T-cell (primary cell): ENCODE data around the gene VAMP7. TPM values are rescaled to one million over a fixed set of nuclear protein-coding genes. Genes with fewer than 3 reads are reported as not detected.
A peak's percentile ranks its signal among the peaks of the same experiment; 100 is the strongest.

Source experiments
- ATAC-seq, 4 experiments: fragments of 200-7000 bp in 3 of 4; fragments of 150-1000 bp in 1 of 4; cut with Tn5 transposase; replicated peaks in 1 of 4; 1 replicate in 3 of 4; 2 replicates in 1 of 4; pipeline ENCODE4 v1.10.0; 2021; ENCODE audit warnings: moderate library complexity in 3 of 4, mild to moderate bottlenecking in 2 of 4, moderate number of reproducible peaks in 1 of 4
- CTCF ChIA-PET, 2 donors: fragments of 300-600 bp; sonication (Branson Sonifier 250); formaldehyde crosslinking; loops; one replicate each; lab custom pipeline; 2022; ENCODE audit warnings: antibody characterized with exemption in 2 of 2; lab: Charles Lee
- POLR2A ChIA-PET, 2 donors: fragments of 300-600 bp; sonication (Branson Sonifier 250); formaldehyde crosslinking; loops; one replicate each; lab custom pipeline; 2022; ENCODE audit warnings: antibody characterized with exemption in 2 of 2; lab: Charles Lee
- DNase-seq, 35 experiments: peaks; one replicate each; pipeline versions ENCODE4 v3.0.0 to v3.0.0-alpha.2; 2013 to 2023
- H3K27ac ChIP-seq: one replicate; pipeline ENCODE4 v1.5.1; 2013; ENCODE audit warnings: low read length
- H3K27me3 ChIP-seq, 2 experiments: replicated peaks in 1 of 2; 1 replicate in 1 of 2; 2 replicates in 1 of 2; pipeline versions ENCODE4 v1.6.1 to v1.7.0; 2013; ENCODE audit warnings: low read length in 1 of 2, mixed read lengths in 1 of 2; ENCODE audit not compliant: control insufficient read depth in 2 of 2, insufficient read depth in 2 of 2; ENCODE audit errors: extremely low read depth in 1 of 2
- H3K36me3 ChIP-seq, 2 donors: 1 replicate in 1 of 2; 2 replicates in 1 of 2; pipeline versions ENCODE4 v1.6.1 to v1.7.0; 2013; ENCODE audit warnings: low read length in 1 of 2; ENCODE audit not compliant: control insufficient read depth in 2 of 2, insufficient read depth in 1 of 2; ENCODE audit errors: extremely low read depth in 1 of 2
- H3K4me1 ChIP-seq, 2 experiments: 1 replicate in 1 of 2; 2 replicates in 1 of 2; pipeline versions ENCODE4 v1.6.1 to v1.7.0; 2013; ENCODE audit warnings: low read length in 2 of 2, mixed read lengths in 1 of 2; ENCODE audit not compliant: insufficient read depth in 2 of 2, control insufficient read depth in 1 of 2; ENCODE audit errors: extremely low read depth in 1 of 2
- H3K4me3 ChIP-seq, 2 donors: 1 replicate in 1 of 2; 2 replicates in 1 of 2; pipeline versions ENCODE4 v1.5.1 to v1.7.0; 2013; ENCODE audit warnings: mild to moderate bottlenecking in 2 of 2, low read length in 1 of 2, moderate library complexity in 1 of 2; ENCODE audit not compliant: control insufficient read depth in 1 of 2; ENCODE audit errors: extremely low read depth in 1 of 2
- H3K9me3 ChIP-seq: 2 replicates; pipeline ENCODE4 v1.7.0; 2013
- H3K27ac Mint-ChIP-seq, 2 donors: one replicate each; pipeline ENCODE4 v1.8.0; 2020 to 2021; ENCODE audit warnings: mild to moderate bottlenecking in 2 of 2, mixed read lengths in 2 of 2
- H3K27me3 Mint-ChIP-seq, 2 donors: one replicate each; pipeline ENCODE4 v1.8.0; 2021 to 2022; ENCODE audit warnings: mixed read lengths in 2 of 2
- H3K36me3 Mint-ChIP-seq: one replicate; pipeline ENCODE4 v1.8.0; 2021; ENCODE audit warnings: mixed read lengths
- H3K4me1 Mint-ChIP-seq, 3 donors: one replicate each; pipeline ENCODE4 v1.8.0; 2020 to 2022; ENCODE audit warnings: mixed read lengths in 3 of 3, mild to moderate bottlenecking in 1 of 3
- H3K4me3 Mint-ChIP-seq, 3 donors: one replicate each; pipeline ENCODE4 v1.8.0; 2020 to 2022; ENCODE audit warnings: mild to moderate bottlenecking in 3 of 3, mixed read lengths in 3 of 3, moderate library complexity in 3 of 3
- H3K9me3 Mint-ChIP-seq, 3 donors: one replicate each; pipeline ENCODE4 v1.8.0; 2020 to 2022; ENCODE audit warnings: mixed read lengths in 3 of 3
- WGBS: methylation state at CpG from one replicate; pipeline ENCODE4 v1.1.5; 2013; ENCODE audit warnings: missing lambda C conversion rate; ENCODE audit not compliant: insufficient coverage; 5-methylcytosine and 5-hydroxymethylcytosine counted together
- total RNA-seq, 35 experiments: library from RNA in 6 of 35; stranded (reverse) in 6 of 35; fragments of 120-200 nt in 1 of 35; gene quantifications; one replicate each; pipeline versions ENCODE4 v1.2.1 to v1.2.4 and lab custom pipeline; 2013 to 2026

Gene VAMP7
- total RNA-seq, 5 donors from 2014 or later (not counting 1 experiment from before 2014, with no cell fraction given) = 18.8 to 23.5 (median 19.5) TPM

DNA sequence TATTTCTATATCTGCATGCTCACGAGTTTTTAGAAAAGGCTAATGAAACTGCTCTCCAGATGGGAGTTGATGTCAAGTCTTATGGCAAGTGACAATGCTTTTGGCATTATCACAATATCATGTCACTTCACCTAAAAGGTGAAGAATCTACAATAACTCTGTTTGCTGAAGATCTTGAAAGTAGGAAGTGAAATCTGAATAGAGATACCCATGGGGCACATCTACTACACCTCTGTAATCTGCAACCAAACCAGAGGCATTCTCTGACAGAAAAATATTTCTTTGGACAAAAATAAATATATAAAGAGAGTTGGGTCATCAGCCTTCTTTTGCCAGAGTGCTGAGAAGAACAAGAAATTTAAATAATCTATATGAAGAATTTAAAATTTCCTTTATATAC is 3.9 kb upstream of the VAMP7 start:
- Histone ChIP-seq H3K9me3 (no peaks in the 10 kb centered on the region), H3K27ac (no peak overlapping the region)

DNA sequence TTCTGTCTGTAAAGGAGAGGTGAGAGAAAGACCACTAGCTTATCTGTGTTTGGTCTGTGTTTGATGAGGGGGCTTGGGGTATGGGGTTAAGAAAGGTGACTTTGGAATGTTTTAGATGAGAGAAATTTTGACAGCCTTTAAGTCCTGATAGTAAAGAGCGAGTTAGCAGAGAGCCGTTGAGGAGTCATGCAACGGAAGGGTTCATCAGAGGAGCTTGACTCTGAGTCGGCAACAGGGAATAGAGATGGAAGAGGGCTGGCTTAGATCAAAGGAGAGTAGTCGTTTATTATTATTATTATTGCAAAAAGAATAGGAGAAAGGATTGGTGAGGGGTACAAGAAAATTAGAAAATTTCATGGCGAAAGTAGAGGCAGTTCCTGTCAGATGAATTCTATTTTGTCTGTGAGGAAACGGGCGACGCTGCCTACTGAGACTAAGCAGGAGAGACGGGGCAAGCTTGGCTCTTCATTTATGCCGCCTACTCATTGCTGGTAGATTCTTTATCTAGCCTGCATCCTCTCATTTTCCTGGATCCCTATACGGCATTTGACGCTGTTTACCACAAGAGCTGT is 473 bp upstream of the VAMP7 start:
- peak overlapping the region; percentile 84 to 90 for H3K27ac Mint-ChIP-seq
- Histone ChIP-seq H3K27ac (no peak overlapping the region), H3K4me1 (peaks cover 0 to 7% of the 10 kb centered on the region in 2 experiments), H3K4me3 (peak overlapping the region; percentile 79 to 80), H3K9me3 (no peaks in the 10 kb centered on the region), H3K36me3 (no peaks in the 10 kb centered on the region), H3K27me3 (peaks cover 0 to 3% of the 10 kb centered on the region in 2 experiments)
- ATAC-seq (peak; percentile 11 to 46 (median 32)), DNase-seq (no peak)
- CTCF ChIA-PET = no interaction called here
- peak overlapping the region; percentile 91 to 92 (median 92) for H3K4me3 Mint-ChIP-seq
- H3K9me3 Mint-ChIP-seq = no peaks in the 10 kb centered on the region
- WGBS = 32% methylated on average over 11 of the region's 13 CpGs
- POLR2A ChIA-PET = no interaction called here
- H3K36me3 Mint-ChIP-seq = no peaks in the 10 kb centered on the region
- peaks cover 23 to 33% (median 30%) of the 10 kb centered on the region in 3 donors for H3K4me1 Mint-ChIP-seq
- H3K27me3 Mint-ChIP-seq = peaks cover under 1% of the 10 kb centered on the region in 2 donors

More for the DNA sequence above, 3.9 kb upstream of the VAMP7 start:
- ATAC-seq (no peak), DNase-seq (no peak)
- Histone ChIP-seq H3K36me3 (no peaks in the 10 kb centered on the region), H3K27me3 (peaks cover 5 to 10% of the 10 kb centered on the region in 2 experiments), H3K4me3 (no peak overlapping the region), H3K4me1 (peaks cover 5 to 6% of the 10 kb centered on the region in 2 experiments)
- Mint-ChIP-seq H3K27me3 (peaks cover 16 to 22% of the 10 kb centered on the region in 2 donors), H3K27ac (no peak overlapping the region), H3K9me3 (no peaks in the 10 kb centered on the region), H3K4me3 (no peak overlapping the region), H3K36me3 (no peaks in the 10 kb centered on the region), H3K4me1 (peaks cover 4 to 22% (median 15%) of the 10 kb centered on the region in 3 donors)
- WGBS = no CpG with 5 or more reads among the region's 1 CpG
- CTCF ChIA-PET = no interaction called here
- POLR2A ChIA-PET = no interaction called here

DNA sequence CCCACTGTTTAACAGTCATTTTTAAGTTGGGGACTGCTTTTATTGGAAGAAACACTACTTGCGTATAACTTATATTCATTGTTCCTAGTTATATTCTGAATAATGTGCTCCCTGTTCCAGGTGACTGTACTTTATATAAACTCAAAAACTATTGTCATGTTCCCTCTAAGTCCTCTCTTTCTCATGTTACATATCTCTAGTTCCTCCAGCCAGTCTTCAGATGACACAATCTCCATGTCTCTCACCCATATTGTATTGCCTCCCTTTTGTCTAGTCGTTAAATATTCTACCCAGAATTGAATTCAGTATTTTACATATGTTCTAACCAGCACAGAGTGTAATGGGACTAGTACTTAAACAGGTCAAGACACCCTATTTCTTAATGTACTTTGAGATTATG is 5.3 kb downstream of the VAMP7 start:
- Histone ChIP-seq H3K27me3 (no peaks in the 10 kb centered on the region), H3K4me3 (no peak overlapping the region), H3K27ac (no peak overlapping the region), H3K36me3 (peaks cover 0 to 10% of the 10 kb centered on the region in 2 donors), H3K9me3 (no peaks in the 10 kb centered on the region), H3K4me1 (peaks cover 0 to 7% of the 10 kb centered on the region in 2 experiments)
- ChIA-PET POLR2A (no interaction called here), CTCF (no interaction called here)
- Mint-ChIP-seq H3K4me1 (peaks cover 52 to 65% (median 64%) of the 10 kb centered on the region in 3 donors), H3K4me3 (no peak overlapping the region), H3K36me3 (peaks cover 4% of the 10 kb centered on the region), H3K27me3 (no peaks in the 10 kb centered on the region), H3K9me3 (no peaks in the 10 kb centered on the region), H3K27ac (no peak overlapping the region)
- DNase-seq = no peak
- WGBS = no CpG with 5 or more reads among the region's 2 CpGs
- ATAC-seq = no peak

DNA sequence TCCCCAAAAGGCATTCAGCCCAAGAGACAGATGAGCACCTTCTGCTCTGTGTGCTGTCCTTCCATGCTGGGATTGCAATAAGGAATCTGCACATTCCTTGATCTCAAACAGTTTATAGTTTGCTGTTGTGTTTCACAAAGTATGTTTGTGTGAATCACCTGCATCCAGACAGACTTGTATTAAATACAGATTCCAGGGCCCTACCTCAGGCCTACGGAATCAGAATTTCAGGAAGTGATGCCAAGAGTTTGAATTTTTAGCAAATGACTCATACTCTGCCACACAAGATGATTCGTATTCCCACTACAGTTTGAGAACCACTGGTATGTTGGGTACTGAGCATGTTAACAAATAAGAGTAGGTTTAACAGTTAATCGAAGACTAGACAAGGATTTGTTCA is 7.0 kb downstream of the VAMP7 start:
- H3K9me3 Mint-ChIP-seq = no peaks in the 10 kb centered on the region
- no CpG with 5 or more reads among the region's 3 CpGs for WGBS
- no peaks in the 10 kb centered on the region for H3K27me3 ChIP-seq
- H3K27ac ChIP-seq = no peak overlapping the region
- H3K4me1 Mint-ChIP-seq = peaks cover 38 to 60% (median 55%) of the 10 kb centered on the region in 3 donors
- ChIA-PET POLR2A (no interaction called here), CTCF (no interaction called here)
- no peak overlapping the region for H3K4me3 Mint-ChIP-seq
- H3K27me3 Mint-ChIP-seq = peaks cover 0 to 2% of the 10 kb centered on the region in 2 donors
- peaks cover 0 to 24% of the 10 kb centered on the region in 2 donors for H3K36me3 ChIP-seq
- peaks cover 6% of the 10 kb centered on the region for H3K36me3 Mint-ChIP-seq
- no peak overlapping the region for H3K4me3 ChIP-seq
- H3K9me3 ChIP-seq = no peaks in the 10 kb centered on the region
- no peaks in the 10 kb centered on the region for H3K4me1 ChIP-seq
- DNase-seq (no peak), ATAC-seq (no peak)
- no peak overlapping the region for H3K27ac Mint-ChIP-seq

DNA sequence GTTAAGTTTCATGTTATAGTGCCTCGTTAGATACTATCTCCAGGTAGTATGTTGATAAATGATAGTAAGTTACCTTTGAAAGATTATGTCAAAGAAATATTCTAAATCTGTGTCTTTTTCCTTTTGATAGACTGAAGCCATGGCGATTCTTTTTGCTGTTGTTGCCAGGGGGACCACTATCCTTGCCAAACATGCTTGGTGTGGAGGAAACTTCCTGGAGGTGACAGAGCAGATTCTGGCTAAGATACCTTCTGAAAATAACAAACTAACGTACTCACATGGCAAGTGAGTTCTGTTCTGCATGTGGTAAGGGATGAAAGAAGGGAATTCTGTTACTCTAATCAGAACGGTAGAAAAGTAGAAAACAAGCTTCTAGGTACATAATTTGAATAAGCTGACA is 8.2 kb downstream of the VAMP7 start:
- CTCF ChIA-PET = no interaction called here

DNA sequence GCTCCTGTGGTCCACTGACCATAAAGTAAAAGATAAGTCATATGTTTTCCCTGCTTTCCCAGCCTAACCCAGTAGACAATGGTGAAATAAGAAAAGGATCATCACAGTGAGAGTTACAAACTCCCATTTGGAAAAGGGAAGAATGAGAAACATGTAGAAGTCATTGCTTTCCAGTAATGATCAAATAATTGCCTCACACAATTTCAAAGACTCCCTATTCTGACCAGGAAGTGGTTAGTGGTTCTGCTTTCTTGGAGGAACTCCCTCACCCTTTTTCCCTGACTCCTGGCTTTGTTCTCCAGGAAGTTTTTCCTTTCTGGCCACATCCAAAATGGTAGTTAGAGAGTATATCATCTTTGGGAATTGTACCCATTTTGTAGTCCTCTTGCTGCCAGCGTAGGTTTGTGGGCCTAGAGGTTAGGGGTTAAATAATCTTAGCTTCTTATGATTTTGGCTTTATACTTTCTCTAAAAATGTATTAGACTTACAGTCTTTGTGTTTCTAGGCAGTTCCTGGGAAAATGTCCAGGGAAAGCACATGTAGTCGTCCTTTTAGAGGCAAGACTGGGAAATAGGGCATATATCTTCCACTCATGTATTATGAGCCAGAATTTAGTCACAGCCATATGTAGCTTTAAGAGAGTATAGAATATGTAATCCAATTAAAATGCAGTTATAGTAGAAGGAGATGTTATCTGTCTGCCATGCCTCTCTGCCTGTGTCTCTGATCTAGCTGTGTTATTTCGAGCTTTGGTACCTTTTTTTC is 10.5 kb downstream of the VAMP7 start:
- no peak for ATAC-seq
- Mint-ChIP-seq H3K27me3 (peaks cover 0 to 3% of the 10 kb centered on the region in 2 donors), H3K27ac (no peak overlapping the region), H3K9me3 (no peaks in the 10 kb centered on the region), H3K4me3 (no peak overlapping the region), H3K36me3 (peaks cover 21% of the 10 kb centered on the region), H3K4me1 (peaks cover 28 to 55% (median 42%) of the 10 kb centered on the region in 3 donors)
- no peak for DNase-seq
- CTCF ChIA-PET = no interaction called here
- peaks cover 0 to 39% of the 10 kb centered on the region in 2 donors for H3K36me3 ChIP-seq
- H3K4me3 ChIP-seq = no peak overlapping the region
- H3K9me3 ChIP-seq = no peaks in the 10 kb centered on the region
- POLR2A ChIA-PET = no interaction called here
- no peak overlapping the region for H3K27ac ChIP-seq
- no peaks in the 10 kb centered on the region for H3K4me1 ChIP-seq
- 60% methylated on average over 1 of the region's 3 CpGs for WGBS
- H3K27me3 ChIP-seq = no peaks in the 10 kb centered on the region

More for the DNA sequence above, 8.2 kb downstream of the VAMP7 start:
- Histone ChIP-seq H3K27ac (no peak overlapping the region), H3K36me3 (peaks cover 0 to 29% of the 10 kb centered on the region in 2 donors), H3K27me3 (no peaks in the 10 kb centered on the region), H3K9me3 (no peaks in the 10 kb centered on the region), H3K4me3 (no peak overlapping the region), H3K4me1 (no peaks in the 10 kb centered on the region)
- WGBS = 50% methylated on average over 1 of the region's 4 CpGs
- DNase-seq (no peak), ATAC-seq (no peak)
- no peaks in the 10 kb centered on the region for H3K9me3 Mint-ChIP-seq
- H3K36me3 Mint-ChIP-seq = peaks cover 15% of the 10 kb centered on the region
- no peak overlapping the region for H3K27ac Mint-ChIP-seq
- POLR2A ChIA-PET = no interaction called here
- H3K27me3 Mint-ChIP-seq = peaks cover 0 to 3% of the 10 kb centered on the region in 2 donors
- no peak overlapping the region for H3K4me3 Mint-ChIP-seq
- peaks cover 35 to 60% (median 58%) of the 10 kb centered on the region in 3 donors for H3K4me1 Mint-ChIP-seq
